GM20000 (cell line): Measurements from ENCODE around the gene AR.

Experiments
- DNase-seq: peaks from one replicate; pipeline ENCODE4 v3.0.0; 2012; ENCODE audit warnings: low spot score
- TF ChIP-seq, protein P1 (sequence below): IDR thresholded peaks from 2 replicates; pipeline ENCODE4 v1.5.1; 2012; ENCODE audit warnings: mild to moderate bottlenecking, control low read depth; ENCODE audit errors: extremely low read depth, missing control alignments

AR gene

DNA sequence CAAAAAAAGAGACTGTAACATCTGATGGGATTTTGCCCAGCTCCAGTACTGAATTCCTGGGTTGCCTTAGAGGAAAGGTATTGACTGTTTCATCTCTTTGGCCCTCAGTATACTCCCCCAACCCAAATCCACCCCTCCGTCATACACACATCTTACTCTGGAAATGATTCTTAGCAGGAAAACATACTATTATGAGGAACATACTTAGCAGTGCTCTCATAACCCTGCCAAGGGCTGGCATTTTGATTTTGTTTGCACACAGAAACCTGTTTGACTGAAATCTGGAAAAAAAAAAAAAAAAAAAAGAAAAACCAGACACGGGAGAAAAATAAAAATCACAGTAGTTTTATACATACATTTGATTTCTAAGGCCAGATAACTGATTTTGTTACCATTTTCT is 19.4 kb upstream of the AR start:
- DNase-seq: no peak
- TF ChIP-seq, protein P1, sequence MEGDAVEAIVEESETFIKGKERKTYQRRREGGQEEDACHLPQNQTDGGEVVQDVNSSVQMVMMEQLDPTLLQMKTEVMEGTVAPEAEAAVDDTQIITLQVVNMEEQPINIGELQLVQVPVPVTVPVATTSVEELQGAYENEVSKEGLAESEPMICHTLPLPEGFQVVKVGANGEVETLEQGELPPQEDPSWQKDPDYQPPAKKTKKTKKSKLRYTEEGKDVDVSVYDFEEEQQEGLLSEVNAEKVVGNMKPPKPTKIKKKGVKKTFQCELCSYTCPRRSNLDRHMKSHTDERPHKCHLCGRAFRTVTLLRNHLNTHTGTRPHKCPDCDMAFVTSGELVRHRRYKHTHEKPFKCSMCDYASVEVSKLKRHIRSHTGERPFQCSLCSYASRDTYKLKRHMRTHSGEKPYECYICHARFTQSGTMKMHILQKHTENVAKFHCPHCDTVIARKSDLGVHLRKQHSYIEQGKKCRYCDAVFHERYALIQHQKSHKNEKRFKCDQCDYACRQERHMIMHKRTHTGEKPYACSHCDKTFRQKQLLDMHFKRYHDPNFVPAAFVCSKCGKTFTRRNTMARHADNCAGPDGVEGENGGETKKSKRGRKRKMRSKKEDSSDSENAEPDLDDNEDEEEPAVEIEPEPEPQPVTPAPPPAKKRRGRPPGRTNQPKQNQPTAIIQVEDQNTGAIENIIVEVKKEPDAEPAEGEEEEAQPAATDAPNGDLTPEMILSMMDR: no peak

DNA sequence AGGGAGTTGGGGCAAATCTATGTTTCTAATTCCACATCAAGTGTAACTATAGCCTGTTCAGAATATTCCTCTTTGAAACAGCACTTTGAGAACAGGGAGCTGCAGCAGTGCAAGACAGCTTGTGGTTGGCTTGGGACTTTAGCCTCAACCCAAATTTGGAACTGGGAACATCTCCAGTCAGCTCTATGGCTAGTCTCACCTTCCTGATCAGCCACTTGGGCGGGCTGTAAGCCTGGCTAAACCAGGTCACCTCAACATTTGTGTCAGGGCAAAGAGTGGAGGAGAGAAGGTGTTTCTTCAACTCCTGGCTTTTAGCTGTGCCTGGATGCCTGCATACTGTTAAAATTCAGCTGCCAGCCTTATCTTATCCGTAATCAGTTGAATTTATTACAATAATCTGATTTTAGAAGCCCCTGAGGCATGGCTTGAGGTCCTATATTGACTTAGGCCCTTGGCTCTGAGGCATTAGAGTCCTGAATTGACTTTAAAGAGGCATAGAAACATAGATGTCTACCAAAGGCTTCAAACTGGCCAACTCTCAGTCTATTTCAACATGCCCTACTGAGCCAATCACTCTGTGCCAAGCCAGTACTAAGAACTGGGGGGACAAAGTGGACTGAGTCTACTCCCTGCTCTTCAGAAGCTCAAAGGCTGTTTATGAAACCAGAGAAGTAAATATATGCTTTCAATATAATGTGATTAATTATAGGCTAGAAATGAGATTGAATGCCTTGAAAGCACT is 18.7 kb upstream of the AR start:
- TF ChIP-seq, protein P1: no peak
- no peak for DNase-seq

DNA sequence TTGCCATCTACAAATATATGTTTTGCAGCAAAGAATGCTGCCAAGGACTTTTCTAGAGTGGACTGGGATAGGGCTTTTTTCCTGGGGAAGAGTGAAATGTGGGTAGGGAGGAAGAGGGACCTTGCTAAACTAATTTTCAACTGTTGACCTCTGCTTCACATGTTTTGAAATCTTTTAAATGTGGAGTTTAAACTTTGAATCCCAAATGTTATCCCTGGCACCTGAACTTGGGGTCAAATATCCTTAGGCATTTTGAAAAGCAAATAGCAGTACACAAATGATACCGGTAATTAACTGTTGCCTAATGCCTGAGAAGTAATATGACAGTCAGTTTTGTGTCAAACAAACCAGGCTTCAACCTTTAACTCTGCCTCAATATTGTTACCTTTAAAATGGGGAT is 7.3 kb upstream of the AR start:
- no peak for DNase-seq
- TF ChIP-seq, protein P1: no peak

DNA sequence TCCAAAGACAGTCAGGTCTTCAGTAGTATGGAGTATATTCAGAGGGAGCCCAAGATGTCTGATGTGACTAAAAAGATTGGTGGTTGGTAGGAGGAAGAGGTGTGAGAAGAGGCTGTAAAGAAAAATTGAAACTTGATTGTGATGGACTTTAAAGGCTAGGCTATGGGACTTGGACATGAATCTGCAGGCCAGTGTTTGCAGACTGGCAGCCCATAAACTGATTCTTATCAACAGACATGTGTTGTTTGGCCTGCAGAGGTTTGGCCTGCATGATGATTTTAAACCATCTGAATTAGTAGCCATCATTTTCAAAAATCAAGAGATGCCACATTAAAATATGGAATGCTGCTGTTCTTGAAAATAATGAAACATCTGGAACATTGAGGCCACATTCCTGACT is 5.4 kb upstream of the AR start:
- TF ChIP-seq, protein P1: no peak
- no peak for DNase-seq

DNA sequence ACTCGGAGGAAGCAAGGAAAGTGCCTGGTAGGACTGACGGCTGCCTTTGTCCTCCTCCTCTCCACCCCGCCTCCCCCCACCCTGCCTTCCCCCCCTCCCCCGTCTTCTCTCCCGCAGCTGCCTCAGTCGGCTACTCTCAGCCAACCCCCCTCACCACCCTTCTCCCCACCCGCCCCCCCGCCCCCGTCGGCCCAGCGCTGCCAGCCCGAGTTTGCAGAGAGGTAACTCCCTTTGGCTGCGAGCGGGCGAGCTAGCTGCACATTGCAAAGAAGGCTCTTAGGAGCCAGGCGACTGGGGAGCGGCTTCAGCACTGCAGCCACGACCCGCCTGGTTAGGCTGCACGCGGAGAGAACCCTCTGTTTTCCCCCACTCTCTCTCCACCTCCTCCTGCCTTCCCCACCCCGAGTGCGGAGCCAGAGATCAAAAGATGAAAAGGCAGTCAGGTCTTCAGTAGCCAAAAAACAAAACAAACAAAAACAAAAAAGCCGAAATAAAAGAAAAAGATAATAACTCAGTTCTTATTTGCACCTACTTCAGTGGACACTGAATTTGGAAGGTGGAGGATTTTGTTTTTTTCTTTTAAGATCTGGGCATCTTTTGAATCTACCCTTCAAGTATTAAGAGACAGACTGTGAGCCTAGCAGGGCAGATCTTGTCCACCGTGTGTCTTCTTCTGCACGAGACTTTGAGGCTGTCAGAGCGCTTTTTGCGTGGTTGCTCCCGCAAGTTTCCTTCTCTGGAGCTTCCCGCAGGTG is 637 bp downstream of the AR start:
- TF ChIP-seq, protein P1: no peak
- no peak for DNase-seq

DNA sequence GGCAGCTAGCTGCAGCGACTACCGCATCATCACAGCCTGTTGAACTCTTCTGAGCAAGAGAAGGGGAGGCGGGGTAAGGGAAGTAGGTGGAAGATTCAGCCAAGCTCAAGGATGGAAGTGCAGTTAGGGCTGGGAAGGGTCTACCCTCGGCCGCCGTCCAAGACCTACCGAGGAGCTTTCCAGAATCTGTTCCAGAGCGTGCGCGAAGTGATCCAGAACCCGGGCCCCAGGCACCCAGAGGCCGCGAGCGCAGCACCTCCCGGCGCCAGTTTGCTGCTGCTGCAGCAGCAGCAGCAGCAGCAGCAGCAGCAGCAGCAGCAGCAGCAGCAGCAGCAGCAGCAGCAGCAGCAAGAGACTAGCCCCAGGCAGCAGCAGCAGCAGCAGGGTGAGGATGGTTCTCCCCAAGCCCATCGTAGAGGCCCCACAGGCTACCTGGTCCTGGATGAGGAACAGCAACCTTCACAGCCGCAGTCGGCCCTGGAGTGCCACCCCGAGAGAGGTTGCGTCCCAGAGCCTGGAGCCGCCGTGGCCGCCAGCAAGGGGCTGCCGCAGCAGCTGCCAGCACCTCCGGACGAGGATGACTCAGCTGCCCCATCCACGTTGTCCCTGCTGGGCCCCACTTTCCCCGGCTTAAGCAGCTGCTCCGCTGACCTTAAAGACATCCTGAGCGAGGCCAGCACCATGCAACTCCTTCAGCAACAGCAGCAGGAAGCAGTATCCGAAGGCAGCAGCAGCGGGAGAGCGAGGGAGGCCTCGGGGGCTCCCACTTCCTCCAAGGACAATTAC is 1.4 kb downstream of the AR start:
- no peak for DNase-seq
- TF ChIP-seq, protein P1: no peak

DNA sequence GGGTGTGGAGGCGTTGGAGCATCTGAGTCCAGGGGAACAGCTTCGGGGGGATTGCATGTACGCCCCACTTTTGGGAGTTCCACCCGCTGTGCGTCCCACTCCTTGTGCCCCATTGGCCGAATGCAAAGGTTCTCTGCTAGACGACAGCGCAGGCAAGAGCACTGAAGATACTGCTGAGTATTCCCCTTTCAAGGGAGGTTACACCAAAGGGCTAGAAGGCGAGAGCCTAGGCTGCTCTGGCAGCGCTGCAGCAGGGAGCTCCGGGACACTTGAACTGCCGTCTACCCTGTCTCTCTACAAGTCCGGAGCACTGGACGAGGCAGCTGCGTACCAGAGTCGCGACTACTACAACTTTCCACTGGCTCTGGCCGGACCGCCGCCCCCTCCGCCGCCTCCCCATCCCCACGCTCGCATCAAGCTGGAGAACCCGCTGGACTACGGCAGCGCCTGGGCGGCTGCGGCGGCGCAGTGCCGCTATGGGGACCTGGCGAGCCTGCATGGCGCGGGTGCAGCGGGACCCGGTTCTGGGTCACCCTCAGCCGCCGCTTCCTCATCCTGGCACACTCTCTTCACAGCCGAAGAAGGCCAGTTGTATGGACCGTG is 2.2 kb downstream of the AR start:
- no peak for DNase-seq
- TF ChIP-seq, protein P1: no peak
